ENCODE results near the gene LEF1. TPM values are rescaled to one million over a fixed set of nuclear protein-coding genes. Genes with fewer than 3 reads are reported as not detected.

The LEF1 gene
- total and polyA plus RNA-seq, 2 donors (not counting 3 experiments of a cell fraction or from before 2014, with no cell fraction given), result 0.46 TPM; not detected in 1

GRCh38 chr4:108156391-108156790 lies 12.3 kb downstream of the LEF1 start:
- H3K9me3 ChIP-seq (replicated peaks; ENCODE audit: control insufficient read depth, insufficient read depth, low read length), result no peaks in the 10 kb centered on the region
- POLR2A ChIA-PET, result no interaction called here
- no peaks in the 10 kb centered on the region for H3K79me2 ChIP-seq (ENCODE audit: control insufficient read depth, insufficient read depth, low read length)
- no peaks in the 10 kb centered on the region for H4K20me1 ChIP-seq (replicated peaks; ENCODE audit: control insufficient read depth, extremely low read depth, insufficient read depth, low read length)
- TF ChIP-seq JUN (IDR thresholded peaks at IDR 0.05; ENCODE audit: borderline replicate concordance, insufficient read depth, insufficient read length, low read depth) (no peak), POLR2AphosphoS5 (IDR thresholded peaks at IDR 0.05; ENCODE audit: insufficient read depth, low read depth, low read length) (no peak)
- H3K4me1 ChIP-seq (ENCODE audit: control insufficient read depth, extremely low read depth, insufficient read depth, low read length), result no peaks in the 10 kb centered on the region
- FAIRE-seq (no peak), DNase-seq (ENCODE audit: low read depth, low spot score) (no peak)
- H3K27ac ChIP-seq (ENCODE audit: insufficient read depth, low read depth, low read length), result no peak overlapping the region
- no TSS peak for BruUV-seq (replicated peaks)
- peaks cover 22 to 24% of the 10 kb centered on the region in 2 experiments for H3K27me3 ChIP-seq (ENCODE audit: control insufficient read depth in 2 of 2, insufficient read depth in 2 of 2, low read length in 2 of 2)
- dilution Hi-C loops (cut with MboI; ENCODE audit: extremely low pct_ligation_motif_present, low sequenced_read_pairs) (no loop called here), intact Hi-C loops (cut with micrococcal nuclease) (no loop called here)
- H3K4me2 ChIP-seq (ENCODE audit: insufficient read depth, low read length), result no peak overlapping the region
- H3K36me3 ChIP-seq (ENCODE audit: control insufficient read depth in 2 of 2, extremely low read depth in 1 of 2, insufficient read depth in 2 of 2, low read length in 2 of 2), result no peaks in the 10 kb centered on the region
- H3K4me3 ChIP-seq (replicated peaks in 1 of 3; ENCODE audit: insufficient read depth in 1 of 3, low read depth in 1 of 3, low read length in 3 of 3), result no peak overlapping the region
- no peak overlapping the region for H3K9ac ChIP-seq (replicated peaks; ENCODE audit: extremely low read depth, insufficient read depth, low read length)
- CTCF ChIA-PET, result no interaction called here
- H2AFZ ChIP-seq (ENCODE audit: low read depth, low read length), result no peak overlapping the region
- H3K9me1 ChIP-seq (replicated peaks; ENCODE audit: control insufficient read depth, extremely low read depth, insufficient read depth, low read length), result no peaks in the 10 kb centered on the region

- dilution Hi-C loops (cut with MboI; ENCODE audit: extremely low pct_ligation_motif_present, low sequenced_read_pairs), result no loop called here
- intact Hi-C loops (cut with micrococcal nuclease), result no loop called here
- Histone ChIP-seq H3K4me3 (replicated peaks in 1 of 3; ENCODE audit: insufficient read depth in 1 of 3, low read depth in 1 of 3, low read length in 3 of 3) (no peak overlapping the region), H3K36me3 (ENCODE audit: control insufficient read depth in 2 of 2, extremely low read depth in 1 of 2, insufficient read depth in 2 of 2, low read length in 2 of 2) (no peaks in the 10 kb centered on the region), H3K79me2 (ENCODE audit: control insufficient read depth, insufficient read depth, low read length) (no peaks in the 10 kb centered on the region), H3K9ac (replicated peaks; ENCODE audit: extremely low read depth, insufficient read depth, low read length) (no peak overlapping the region), H3K4me1 (ENCODE audit: control insufficient read depth, extremely low read depth, insufficient read depth, low read length) (no peaks in the 10 kb centered on the region), H3K9me1 (replicated peaks; ENCODE audit: control insufficient read depth, extremely low read depth, insufficient read depth, low read length) (no peaks in the 10 kb centered on the region), H3K9me3 (replicated peaks; ENCODE audit: control insufficient read depth, insufficient read depth, low read length) (no peaks in the 10 kb centered on the region), H4K20me1 (replicated peaks; ENCODE audit: control insufficient read depth, extremely low read depth, insufficient read depth, low read length) (no peaks in the 10 kb centered on the region), H2AFZ (ENCODE audit: low read depth, low read length) (no peak overlapping the region), H3K27me3 (ENCODE audit: control insufficient read depth in 2 of 2, insufficient read depth in 2 of 2, low read length in 2 of 2) (peaks cover 12 to 15% of the 10 kb centered on the region in 2 experiments), H3K4me2 (ENCODE audit: insufficient read depth, low read length) (no peak overlapping the region), H3K27ac (ENCODE audit: insufficient read depth, low read depth, low read length) (no peak overlapping the region)
- no peak for TF ChIP-seq EZH2 (IDR thresholded peaks at IDR 0.05; ENCODE audit: borderline replicate concordance, low read depth, low read length, severe bottlenecking)
- no peak for TF ChIP-seq JUN (IDR thresholded peaks at IDR 0.05; ENCODE audit: borderline replicate concordance, insufficient read depth, insufficient read length, low read depth)
- no peak for TF ChIP-seq MYC (IDR thresholded peaks at IDR 0.05; ENCODE audit: low read depth, low read length)
- no peak for TF ChIP-seq GATA2 (IDR thresholded peaks at IDR 0.05; ENCODE audit: insufficient read depth, insufficient read length, low read depth, low read length)
- TF ChIP-seq FOS (IDR thresholded peaks at IDR 0.05; ENCODE audit: borderline replicate concordance, insufficient read depth, low read length), result no peak
- TF ChIP-seq POLR2A (IDR thresholded peaks at IDR 0.05; ENCODE audit: low read depth, low read length), result no peak
- no peak for TF ChIP-seq POLR2AphosphoS5 (IDR thresholded peaks at IDR 0.05; ENCODE audit: insufficient read depth, low read depth, low read length)
- TF ChIP-seq MAX (IDR thresholded peaks at IDR 0.05; ENCODE audit: insufficient read depth, insufficient read length), result no peak
- no peak for TF ChIP-seq CTCF (IDR thresholded peaks at IDR 0.05; ENCODE audit: extremely low read depth in 1 of 2, insufficient read depth in 1 of 2, low read depth in 1 of 2, low read length in 2 of 2)
- BruUV-seq (replicated peaks), result no TSS peak
- ChIA-PET CTCF (interaction anchor here (1.3 kb wide), 2 partner anchors 19 to 418 kb away, joined by 3 to 4 read pairs; no protein-coding TSS in a partner anchor), POLR2A (no interaction called here)
- no peak for DNase-seq (ENCODE audit: low read depth, low spot score)
- FAIRE-seq, result no peak
These were observed 13.4 kb downstream of the LEF1 start for GRCh38 chr4:108155373-108155772.

Measured in endothelial cell of umbilical vein (primary cell).